HCEC 1CT (cell line): Measurements from ENCODE around the gene ZNF300.
"Not testable (repeated sequence)": the region's sequence is repeated elsewhere in the genome, so short reads cannot be mapped to it uniquely, and the experiment has no call there.

Experiments used
- DNase-seq: peaks from one replicate; pipeline ENCODE4 v3.0.0-alpha.2; 2017

Gene ZNF300

GRCh38 chr5:150845185-150845859, 59.5 kb downstream of the ZNF300 start:
- DNase-seq, result not testable (repeated sequence)
